AG04449 (cell line): Measurements from ENCODE around the gene CERK.

Experiments
- CTCF ChIA-PET: fragments of 350-600 bp; formaldehyde crosslinking; extraction: SDS; loops from one replicate; lab custom pipeline; 2021; ENCODE audit warnings: antibody characterized with exemption; lab: Yijun Ruan, JAX
- POLR2A ChIA-PET: fragments of 400-600, 350-600 bp; formaldehyde crosslinking; extraction: SDS; loops from one replicate; lab custom pipeline; 2020; ENCODE audit warnings: antibody characterized with exemption, inconsistent platforms; lab: Yijun Ruan, JAX
- DNase-seq: peaks from one replicate; pipeline ENCODE4 v3.0.0-alpha.2; 2010; ENCODE audit warnings: low read depth, low spot score
- H3K4me3 ChIP-seq: 2 replicates; pipeline ENCODE4 v1.5.1; 2011; ENCODE audit warnings: low read depth, mild to moderate bottlenecking, control low read depth, low read length
- CTCF ChIP-seq: IDR thresholded peaks from one replicate; pipeline ENCODE4 v1.5.1; 2011; ENCODE audit warnings: mild to moderate bottlenecking, moderate library complexity, low read length, control low read depth, inconsistent platforms; ENCODE audit not compliant: insufficient read depth; ENCODE audit errors: missing control alignments

Gene CERK

GRCh38 chr22:46761539-46762237 is 23.6 kb upstream of the CERK start:
- DNase-seq, result no peak
- ChIA-PET POLR2A (interaction anchor here (0.8 to 2.8 kb wide), 9 partner anchors 7 to 198 kb away, joined by 3 to 20 read pairs (median 3); no protein-coding TSS in a partner anchor), CTCF (interaction anchor here (1.0 to 3.7 kb wide), 8 partner anchors 10 to 394 kb away, joined by 3 to 12 read pairs (median 4); no protein-coding TSS in a partner anchor)
- peak overlapping the region; percentile 93 for H3K4me3 ChIP-seq
- no peak for TF ChIP-seq CTCF

GRCh38 chr22:46761017-46761416 is 23.0 kb upstream of the CERK start:
- ChIA-PET CTCF (interaction anchor here (1.2 to 3.7 kb wide), 5 partner anchors 9 to 393 kb away, joined by 3 to 12 read pairs (median 3); no protein-coding TSS in a partner anchor), POLR2A (interaction anchor here (2.8 kb wide), 1 partner anchor 11 kb away, joined by 20 read pairs; no protein-coding TSS in a partner anchor)
- no peak for TF ChIP-seq CTCF
- H3K4me3 ChIP-seq, result peak overlapping the region; percentile 93
- no peak for DNase-seq

GRCh38 chr22:46758867-46759290 is 20.8 kb upstream of the CERK start:
- ChIA-PET CTCF (interaction anchor here (0.8 to 3.7 kb wide), 17 partner anchors 9 to 458 kb away, joined by 3 to 22 read pairs (median 4); no protein-coding TSS in a partner anchor), POLR2A (interaction anchor here (0.9 kb wide), 1 partner anchor 19 kb away, joined by 3 read pairs; no protein-coding TSS in a partner anchor)
- peak; percentile 70 for TF ChIP-seq CTCF
- no peak for DNase-seq
- H3K4me3 ChIP-seq, result no peak overlapping the region

- no peak overlapping the region for H3K4me3 ChIP-seq
- ChIA-PET CTCF (interaction anchor here (0.6 to 3.7 kb wide), 16 partner anchors 8 to 457 kb away, joined by 3 to 22 read pairs (median 5); no protein-coding TSS in a partner anchor), POLR2A (interaction anchor here (0.9 kb wide), 1 partner anchor 19 kb away, joined by 3 read pairs; no protein-coding TSS in a partner anchor)
- DNase-seq, result no peak
- no peak for TF ChIP-seq CTCF
Observed at GRCh38 chr22:46758121-46758520, 20.1 kb upstream of the CERK start.

GRCh38 chr22:46757104-46757503 is 19.1 kb upstream of the CERK start:
- no peak overlapping the region for H3K4me3 ChIP-seq
- DNase-seq, result no peak
- CTCF ChIA-PET, result interaction anchor here (0.8 to 3.3 kb wide), 5 partner anchors 7 to 193 kb away, joined by 3 to 22 read pairs (median 3); no protein-coding TSS in a partner anchor
- POLR2A ChIA-PET, result no interaction called here
- no peak for TF ChIP-seq CTCF

- DNase-seq, result no peak
- POLR2A ChIA-PET, result no interaction called here
- CTCF ChIA-PET, result interaction anchor here (1.1 to 1.5 kb wide), 3 partner anchors 19 to 47 kb away, joined by 3 read pairs; no protein-coding TSS in a partner anchor
- no peak for TF ChIP-seq CTCF
- no peak overlapping the region for H3K4me3 ChIP-seq
Observed at GRCh38 chr22:46756097-46756496, 18.0 kb upstream of the CERK start.
